DND-41 (cell line): ENCODE data around the gene ST3GAL4.

Experiments
- ATAC-seq: fragments of 200-7000 bp; cut with Tn5 transposase; 3 replicates; pipeline ENCODE4 v1.9.1; 2021; ENCODE audit warnings: low read depth; ENCODE audit not compliant: insufficient read depth
- DNase-seq: peaks from one replicate; pipeline ENCODE4 v3.0.0-alpha.2; 2020
- H2AFZ ChIP-seq: 2 replicates; pipeline ENCODE4 v1.6.0; 2012; ENCODE audit warnings: low read depth, low read length
- H3K27ac ChIP-seq: 2 replicates; pipeline ENCODE4 v1.5.1; 2012; ENCODE audit warnings: low read length, inconsistent platforms
- H3K27me3 ChIP-seq: fragments of 200-600 bp; sonication (generic); 2 replicates; pipeline ENCODE4 v1.6.0; 2012; ENCODE audit warnings: low read length, mild to moderate bottlenecking, inconsistent platforms; ENCODE audit not compliant: insufficient read depth, poor library complexity
- H3K36me3 ChIP-seq: 2 replicates; pipeline ENCODE4 v1.5.1; 2012; ENCODE audit warnings: low read length, inconsistent platforms; ENCODE audit not compliant: insufficient read depth
- H3K4me1 ChIP-seq: 2 replicates; pipeline ENCODE4 v1.5.1; 2012; ENCODE audit warnings: mild to moderate bottlenecking, low read length; ENCODE audit not compliant: insufficient read depth
- H3K4me2 ChIP-seq: 2 replicates; pipeline ENCODE4 v1.6.0; 2012; ENCODE audit warnings: mild to moderate bottlenecking, moderate library complexity, low read length, inconsistent platforms; ENCODE audit not compliant: insufficient read depth
- H3K4me3 ChIP-seq, 2 experiments: fragments of 200-600 bp in 1 of 2; shearing (Covaris generic) in 1 of 2; 2 replicates each; pipeline ENCODE4 v1.5.1; 2012 to 2016; ENCODE audit warnings: inconsistent platforms in 2 of 2, low read length in 2 of 2, mild to moderate bottlenecking in 2 of 2, low read depth in 1 of 2, moderate library complexity in 1 of 2
- H3K79me2 ChIP-seq: 2 replicates; pipeline ENCODE4 v1.6.0; 2012; ENCODE audit warnings: low read length, inconsistent platforms; ENCODE audit not compliant: insufficient read depth
- H3K9ac ChIP-seq: 2 replicates; pipeline ENCODE4 v1.6.0; 2012; ENCODE audit warnings: low read depth, mild to moderate bottlenecking, inconsistent platforms, low read length, moderate library complexity
- H3K9me3 ChIP-seq: 2 replicates; pipeline ENCODE4 v1.5.1; 2012; ENCODE audit warnings: low read length, moderate library complexity, mild to moderate bottlenecking, inconsistent platforms; ENCODE audit not compliant: insufficient read depth, severe bottlenecking
- H4K20me1 ChIP-seq: 2 replicates; pipeline ENCODE4 v1.6.0; 2012; ENCODE audit warnings: low read length; ENCODE audit not compliant: insufficient read depth
- EZH2 ChIP-seq: IDR thresholded peaks from 3 replicates; pipeline ENCODE4 v1.6.1; 2012; ENCODE audit warnings: borderline replicate concordance, low read depth, mild to moderate bottlenecking, moderate library complexity, low read length, inconsistent platforms; ENCODE audit not compliant: severe bottlenecking
- TF ChIP-seq, protein P1 (sequence below): IDR thresholded peaks from 2 replicates; pipeline ENCODE4 v1.5.1; 2012; ENCODE audit warnings: borderline replicate concordance, low read length, moderate library complexity, mild to moderate bottlenecking; ENCODE audit not compliant: poor library complexity, severe bottlenecking; ENCODE audit errors: extremely low read depth

Gene ST3GAL4

DNA sequence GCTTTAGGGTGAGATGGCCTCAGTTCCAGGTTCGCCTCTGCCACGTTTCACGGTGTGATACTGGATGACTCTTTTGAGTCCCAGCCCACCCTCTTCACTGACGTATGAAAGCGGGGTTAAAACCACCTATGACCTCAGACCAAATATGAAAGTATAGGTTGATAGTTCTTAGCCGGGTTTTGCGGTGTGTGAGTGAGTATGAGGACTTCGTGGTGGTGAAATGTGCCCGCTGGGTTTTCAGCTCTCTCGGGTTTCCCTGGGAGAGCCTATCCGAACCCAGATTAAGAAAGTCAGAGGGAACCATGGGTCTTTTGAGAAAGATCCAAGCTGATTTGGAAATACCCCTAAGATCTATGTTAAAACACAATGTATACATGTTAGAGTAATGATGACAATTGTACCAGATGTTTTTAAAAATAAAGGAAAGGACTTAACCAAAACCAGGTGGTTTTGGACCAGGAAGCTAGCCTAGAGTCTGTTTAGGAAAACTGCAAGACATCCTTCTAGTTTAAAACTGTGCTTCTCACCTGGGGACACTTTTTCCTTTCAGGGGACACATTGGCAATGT lies 25.8 kb upstream of the ST3GAL4 start:
- Histone ChIP-seq H3K4me3 (no peak overlapping the region), H3K9ac (no peak overlapping the region)
- no peak for DNase-seq

DNA sequence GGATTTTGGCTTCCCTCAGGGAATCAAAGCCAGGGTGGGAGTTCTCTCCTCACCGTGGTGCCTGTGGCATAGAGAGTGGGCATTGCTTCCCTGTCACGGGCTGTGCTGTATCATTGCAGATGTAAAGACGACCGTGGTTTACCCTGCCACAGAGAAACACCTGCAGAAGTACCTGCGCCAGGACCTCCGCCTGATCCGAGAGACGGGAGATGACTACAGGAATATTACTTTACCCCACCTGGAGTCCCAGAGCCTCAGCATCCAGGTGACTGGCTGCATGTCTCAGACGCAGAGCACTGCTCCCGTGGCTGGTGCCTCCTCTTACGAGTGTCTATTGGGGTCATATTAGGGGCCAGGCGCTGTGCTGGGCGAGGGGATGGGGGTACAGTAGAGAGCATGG lies 24.2 kb upstream of the ST3GAL4 start:
- Histone ChIP-seq H3K4me1 (0 out of 2 replicates have a peak, but pooled peaks cover 2% of the 10 kb centered on the region), H3K27ac (no peak overlapping the region)
- DNase-seq = no peak

More for the DNA sequence above, 25.8 kb upstream of the ST3GAL4 start:
- TF ChIP-seq, protein P1, sequence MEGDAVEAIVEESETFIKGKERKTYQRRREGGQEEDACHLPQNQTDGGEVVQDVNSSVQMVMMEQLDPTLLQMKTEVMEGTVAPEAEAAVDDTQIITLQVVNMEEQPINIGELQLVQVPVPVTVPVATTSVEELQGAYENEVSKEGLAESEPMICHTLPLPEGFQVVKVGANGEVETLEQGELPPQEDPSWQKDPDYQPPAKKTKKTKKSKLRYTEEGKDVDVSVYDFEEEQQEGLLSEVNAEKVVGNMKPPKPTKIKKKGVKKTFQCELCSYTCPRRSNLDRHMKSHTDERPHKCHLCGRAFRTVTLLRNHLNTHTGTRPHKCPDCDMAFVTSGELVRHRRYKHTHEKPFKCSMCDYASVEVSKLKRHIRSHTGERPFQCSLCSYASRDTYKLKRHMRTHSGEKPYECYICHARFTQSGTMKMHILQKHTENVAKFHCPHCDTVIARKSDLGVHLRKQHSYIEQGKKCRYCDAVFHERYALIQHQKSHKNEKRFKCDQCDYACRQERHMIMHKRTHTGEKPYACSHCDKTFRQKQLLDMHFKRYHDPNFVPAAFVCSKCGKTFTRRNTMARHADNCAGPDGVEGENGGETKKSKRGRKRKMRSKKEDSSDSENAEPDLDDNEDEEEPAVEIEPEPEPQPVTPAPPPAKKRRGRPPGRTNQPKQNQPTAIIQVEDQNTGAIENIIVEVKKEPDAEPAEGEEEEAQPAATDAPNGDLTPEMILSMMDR = no peak
- TF ChIP-seq EZH2 = no peak
- H3K4me2 ChIP-seq = no peak overlapping the region
- peaks cover 2% of the 10 kb centered on the region; the same call in 1 of the 2 replicates for H4K20me1 ChIP-seq
- H3K27ac ChIP-seq = no peak overlapping the region
- H3K36me3 ChIP-seq = peaks cover 24% of the 10 kb centered on the region
- no peak for ATAC-seq
- no peak overlapping the region for H2AFZ ChIP-seq
- no peaks in the 10 kb centered on the region for H3K27me3 ChIP-seq
- 0 out of 2 replicates have a peak, but pooled peaks cover 2% of the 10 kb centered on the region for H3K4me1 ChIP-seq
- no peaks in the 10 kb centered on the region for H3K79me2 ChIP-seq
- H3K9me3 ChIP-seq = no peaks in the 10 kb centered on the region

DNA sequence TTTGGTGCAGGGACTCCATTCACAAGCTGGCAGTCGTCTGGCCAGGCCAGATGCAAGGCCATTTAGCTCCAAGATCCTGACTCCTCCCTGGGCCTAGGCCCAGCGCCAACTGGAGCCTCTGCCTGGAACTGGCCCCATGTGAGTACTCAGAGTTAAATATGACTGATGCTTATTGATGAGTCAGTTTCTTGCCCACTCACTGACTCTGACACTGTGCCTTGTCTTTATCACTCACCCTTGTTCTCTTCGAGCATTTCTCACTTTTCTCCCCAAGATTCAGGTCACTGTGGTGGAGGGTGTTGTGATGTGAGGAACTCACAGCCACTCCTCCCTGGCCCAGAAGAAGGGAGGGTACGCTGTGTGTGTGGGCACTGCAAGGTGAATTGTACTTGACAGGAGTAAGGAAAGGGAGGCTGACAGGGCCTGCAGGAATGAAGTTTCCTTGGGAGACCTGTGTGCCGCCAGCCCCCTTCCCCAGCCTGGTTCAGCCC lies 23.2 kb upstream of the ST3GAL4 start:
- H3K79me2 ChIP-seq = no peaks in the 10 kb centered on the region
- no peak for ATAC-seq
- no peak for TF ChIP-seq EZH2
- TF ChIP-seq, protein P1 = no peak
- H3K36me3 ChIP-seq = peaks cover 27% of the 10 kb centered on the region
- H3K4me1 ChIP-seq = 0 out of 2 replicates have a peak, but pooled peaks cover 2% of the 10 kb centered on the region
- no peaks in the 10 kb centered on the region for H3K9me3 ChIP-seq
- H3K4me3 ChIP-seq = no peak overlapping the region
- H3K4me2 ChIP-seq = no peak overlapping the region
- no peak overlapping the region for H3K9ac ChIP-seq
- H3K27ac ChIP-seq = 0 out of 2 replicates have a peak overlapping the region, but pooled peaks have one; percentile 30
- no peak overlapping the region for H2AFZ ChIP-seq
- DNase-seq = no peak
- peaks cover 2% of the 10 kb centered on the region; the same call in 1 of the 2 replicates for H4K20me1 ChIP-seq
- no peaks in the 10 kb centered on the region for H3K27me3 ChIP-seq

More for the DNA sequence above, 24.2 kb upstream of the ST3GAL4 start:
- H4K20me1 ChIP-seq = peaks cover 2% of the 10 kb centered on the region; the same call in 1 of the 2 replicates
- H3K4me2 ChIP-seq = no peak overlapping the region
- no peaks in the 10 kb centered on the region for H3K27me3 ChIP-seq
- H3K9me3 ChIP-seq = no peaks in the 10 kb centered on the region
- H2AFZ ChIP-seq = no peak overlapping the region
- H3K79me2 ChIP-seq = no peaks in the 10 kb centered on the region
- H3K36me3 ChIP-seq = peaks cover 24% of the 10 kb centered on the region
- no peak for ATAC-seq
- TF ChIP-seq, protein P1 = no peak
- TF ChIP-seq EZH2 = no peak
- H3K4me3 ChIP-seq = no peak overlapping the region
- H3K9ac ChIP-seq = no peak overlapping the region
